Parathyroid adenoma (tissue), 2 donors: Measurements from ENCODE around the gene ELANE.

Experiments used
- H2AFZ ChIP-seq: fragments of 300-600 bp; sonication (generic); one replicate; pipeline ENCODE4 v1.7.0; 2017; ENCODE audit warnings: antibody characterized with exemption, mild to moderate bottlenecking
- H3K27ac ChIP-seq: fragments of 300-600 bp; sonication (generic); one replicate; pipeline ENCODE4 v1.7.0; 2017
- H3K27me3 ChIP-seq: fragments of 300-600 bp; sonication (generic); one replicate; pipeline ENCODE4 v1.7.0; 2017; ENCODE audit warnings: low read length; ENCODE audit not compliant: control insufficient read depth, insufficient read depth
- H3K36me3 ChIP-seq: fragments of 300-600 bp; sonication (generic); one replicate; pipeline ENCODE4 v1.7.0; 2017; ENCODE audit warnings: low read length; ENCODE audit not compliant: control insufficient read depth, insufficient read depth
- H3K4me1 ChIP-seq: fragments of 300-600 bp; sonication (generic); one replicate; pipeline ENCODE4 v1.7.0; 2017; ENCODE audit warnings: control low read depth
- H3K4me2 ChIP-seq: fragments of 300-600 bp; sonication (generic); one replicate; pipeline ENCODE4 v1.7.0; 2017; ENCODE audit warnings: low read length
- H3K4me3 ChIP-seq: fragments of 300-600 bp; sonication (generic); one replicate; pipeline ENCODE4 v1.7.0; 2017; ENCODE audit warnings: low read depth, low read length
- H3K79me2 ChIP-seq: fragments of 300-600 bp; sonication (generic); one replicate; pipeline ENCODE4 v1.7.0; 2017; ENCODE audit warnings: control low read depth
- H3K9ac ChIP-seq: fragments of 300-600 bp; sonication (generic); one replicate; pipeline ENCODE4 v1.7.0; 2017; ENCODE audit warnings: mild to moderate bottlenecking
- H3K9me3 ChIP-seq: fragments of 300-600 bp; sonication (generic); one replicate; pipeline ENCODE4 v1.7.0; 2017; ENCODE audit warnings: low read length; ENCODE audit not compliant: control insufficient read depth
- CTCF ChIP-seq: fragments of 300-600 bp; sonication (generic); IDR thresholded peaks from one replicate; pipeline ENCODE4 v1.7.0; 2017; ENCODE audit warnings: antibody characterized with exemption, mild to moderate bottlenecking
- donor health status: primary hyperparathyroidism.

Gene ELANE

DNA sequence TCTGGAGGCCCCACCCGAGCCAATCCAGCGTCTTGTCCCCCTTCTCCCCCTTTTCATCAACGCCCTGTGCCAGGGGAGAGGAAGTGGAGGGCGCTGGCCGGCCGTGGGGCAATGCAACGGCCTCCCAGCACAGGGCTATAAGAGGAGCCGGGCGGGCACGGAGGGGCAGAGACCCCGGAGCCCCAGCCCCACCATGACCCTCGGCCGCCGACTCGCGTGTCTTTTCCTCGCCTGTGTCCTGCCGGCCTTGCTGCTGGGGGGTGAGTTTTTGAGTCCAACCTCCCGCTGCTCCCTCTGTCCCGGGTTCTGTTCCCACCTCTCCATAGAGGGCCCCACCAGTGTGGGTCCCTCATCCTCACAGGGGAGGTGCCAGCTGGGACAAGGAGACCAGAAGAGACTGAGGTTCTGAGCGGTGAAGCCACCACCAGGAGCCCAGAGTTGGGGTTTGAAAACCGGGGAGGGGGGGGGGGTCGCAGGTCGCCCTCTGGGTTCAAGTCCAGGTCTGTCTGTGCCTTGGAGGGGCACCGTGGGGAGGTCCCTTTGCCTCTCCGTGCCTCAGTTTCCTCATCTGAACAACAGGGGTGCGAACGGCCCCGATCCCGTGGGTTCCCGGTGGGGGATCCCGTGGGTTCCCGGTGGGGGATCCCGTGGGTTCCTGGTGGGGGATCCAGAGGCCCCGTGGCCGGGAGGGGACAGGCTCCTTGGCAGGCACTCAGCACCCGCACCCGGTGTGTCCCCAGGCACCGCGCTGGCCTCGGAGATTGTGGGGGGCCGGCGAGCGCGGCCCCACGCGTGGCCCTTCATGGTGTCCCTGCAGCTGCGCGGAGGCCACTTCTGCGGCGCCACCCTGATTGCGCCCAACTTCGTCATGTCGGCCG lies at the start of gene ELANE:
TSS of gene ELANE (plus strand) at position 168 of the 878 bp plus-strand sequence. CDS start at position 194, 26 bp downstream.
- H3K9me3 ChIP-seq, result no peaks in the 10 kb centered on the region
- H3K9ac ChIP-seq, result no peak within 1 kb of the TSS
- H3K27me3 ChIP-seq, result no peaks in the 10 kb centered on the region
- no peaks in the 10 kb centered on the region for H3K36me3 ChIP-seq
- H3K4me1 ChIP-seq, result peaks cover 4% of the 10 kb centered on the region
- no peak for TF ChIP-seq CTCF
- H3K27ac ChIP-seq, result peak within 1 kb of the TSS; percentile 30
- H3K4me3 ChIP-seq, result no peak within 1 kb of the TSS
- no peak within 1 kb of the TSS for H3K4me2 ChIP-seq
- H2AFZ ChIP-seq, result no peak within 1 kb of the TSS
- H3K79me2 ChIP-seq, result no peaks in the 10 kb centered on the region

- H3K79me2 ChIP-seq, result peaks cover 77% of the 10 kb centered on the region
- H3K4me1 ChIP-seq, result peaks cover 39% of the 10 kb centered on the region
- H3K27me3 ChIP-seq, result no peaks in the 10 kb centered on the region
- peak overlapping the region; percentile 75 for H3K4me2 ChIP-seq
- H3K4me3 ChIP-seq, result peak overlapping the region; percentile 51
- no peak overlapping the region for H3K9ac ChIP-seq
- TF ChIP-seq CTCF, result no peak
- H2AFZ ChIP-seq, result no peak overlapping the region
- H3K9me3 ChIP-seq, result no peaks in the 10 kb centered on the region
- H3K36me3 ChIP-seq, result no peaks in the 10 kb centered on the region
- peak overlapping the region; percentile 96 for H3K27ac ChIP-seq
Observed at GRCh38 chr19:802498-803098, 49.5 kb upstream of the ELANE start.

GRCh38 chr19:803099-803561 lies 49.0 kb upstream of the ELANE start:
- peak overlapping the region; percentile 96 for H3K27ac ChIP-seq
- H3K36me3 ChIP-seq, result no peaks in the 10 kb centered on the region

DNA sequence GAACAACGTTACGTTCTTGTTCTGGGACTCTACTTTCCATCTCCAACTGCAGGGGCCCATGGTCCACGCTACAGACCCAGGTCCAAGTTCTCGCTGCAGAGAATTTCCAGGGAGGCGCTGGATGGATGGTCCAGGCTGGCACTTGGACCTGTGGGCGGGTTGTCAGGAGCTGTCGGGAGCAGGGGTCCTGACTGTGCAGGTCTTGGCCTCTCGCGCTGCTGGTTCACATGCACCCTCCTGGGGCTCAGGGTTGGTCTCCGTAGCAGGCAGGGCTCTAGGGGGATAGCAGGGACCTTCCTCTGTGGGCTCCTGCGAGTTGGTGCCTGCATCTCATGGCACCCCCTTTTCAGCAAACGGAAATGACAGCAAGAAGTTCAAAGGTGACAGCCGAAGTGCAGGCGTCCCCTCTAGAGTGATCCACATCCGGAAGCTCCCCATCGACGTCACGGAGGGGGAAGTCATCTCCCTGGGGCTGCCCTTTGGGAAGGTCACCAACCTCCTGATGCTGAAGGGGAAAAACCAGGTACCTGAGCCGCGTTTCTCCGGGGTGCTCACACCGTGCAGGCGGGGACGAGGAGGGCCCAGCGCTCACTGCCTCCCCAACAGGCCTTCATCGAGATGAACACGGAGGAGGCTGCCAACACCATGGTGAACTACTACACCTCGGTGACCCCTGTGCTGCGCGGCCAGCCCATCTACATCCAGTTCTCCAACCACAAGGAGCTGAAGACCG lies 48.3 kb upstream of the ELANE start:
- no peak for TF ChIP-seq CTCF
- H2AFZ ChIP-seq, result no peak overlapping the region
- no peaks in the 10 kb centered on the region for H3K27me3 ChIP-seq
- no peak overlapping the region for H3K9ac ChIP-seq
- no peak overlapping the region for H3K27ac ChIP-seq
- H3K4me3 ChIP-seq, result no peak overlapping the region
- no peaks in the 10 kb centered on the region for H3K36me3 ChIP-seq
- peaks cover 79% of the 10 kb centered on the region for H3K79me2 ChIP-seq
- no peak overlapping the region for H3K4me2 ChIP-seq
- no peaks in the 10 kb centered on the region for H3K9me3 ChIP-seq
- peaks cover 39% of the 10 kb centered on the region for H3K4me1 ChIP-seq

More at GRCh38 chr19:803099-803561, 49.0 kb upstream of the ELANE start:
- peak overlapping the region; percentile 75 for H3K4me2 ChIP-seq
- peak overlapping the region; percentile 51 for H3K4me3 ChIP-seq
- no peak overlapping the region for H2AFZ ChIP-seq
- TF ChIP-seq CTCF, result no peak
- H3K4me1 ChIP-seq, result peaks cover 39% of the 10 kb centered on the region
- H3K9ac ChIP-seq, result no peak overlapping the region
- peaks cover 80% of the 10 kb centered on the region for H3K79me2 ChIP-seq
- no peaks in the 10 kb centered on the region for H3K9me3 ChIP-seq
- H3K27me3 ChIP-seq, result no peaks in the 10 kb centered on the region
